GM21423 (cell line): ENCODE results near the gene TEKT5.
"Not testable (repeated sequence)": the region's sequence is repeated elsewhere in the genome, so short reads cannot be mapped to it uniquely, and the experiment has no call there.

Experiments
- ATAC-seq: cut with Tn5 transposase; IDR thresholded peaks from one replicate; pipeline ENCODE4 v1.9.1; 2021; ENCODE audit warnings: mild to moderate bottlenecking, moderate library complexity; ENCODE audit not compliant: unreplicated experiment

TEKT5 gene

DNA sequence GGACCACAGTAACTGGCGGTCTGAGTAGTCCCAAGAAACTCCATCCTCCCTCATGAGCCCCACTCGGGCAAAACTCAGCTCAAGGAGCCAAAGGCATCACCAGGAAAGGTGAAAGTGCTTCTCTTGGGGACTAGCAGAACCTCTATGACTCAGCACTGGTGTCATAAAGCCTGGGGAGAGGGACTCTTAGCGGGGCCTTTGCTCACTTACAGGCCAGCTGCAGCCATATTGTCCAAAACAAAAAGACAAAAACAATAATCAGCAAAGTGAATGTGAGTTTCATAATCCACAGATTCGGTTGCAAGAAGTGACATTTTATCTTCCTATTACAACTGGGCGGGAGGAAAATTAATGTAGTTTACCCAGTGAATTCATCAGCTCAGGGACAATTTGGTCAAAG, at the start of gene TEKT5:
TEKT5 (minus strand) TSS at position 101 of the 400 bp plus-strand sequence; CDS start at position 44, 57 bp downstream.
- ATAC-seq: no peak

DNA sequence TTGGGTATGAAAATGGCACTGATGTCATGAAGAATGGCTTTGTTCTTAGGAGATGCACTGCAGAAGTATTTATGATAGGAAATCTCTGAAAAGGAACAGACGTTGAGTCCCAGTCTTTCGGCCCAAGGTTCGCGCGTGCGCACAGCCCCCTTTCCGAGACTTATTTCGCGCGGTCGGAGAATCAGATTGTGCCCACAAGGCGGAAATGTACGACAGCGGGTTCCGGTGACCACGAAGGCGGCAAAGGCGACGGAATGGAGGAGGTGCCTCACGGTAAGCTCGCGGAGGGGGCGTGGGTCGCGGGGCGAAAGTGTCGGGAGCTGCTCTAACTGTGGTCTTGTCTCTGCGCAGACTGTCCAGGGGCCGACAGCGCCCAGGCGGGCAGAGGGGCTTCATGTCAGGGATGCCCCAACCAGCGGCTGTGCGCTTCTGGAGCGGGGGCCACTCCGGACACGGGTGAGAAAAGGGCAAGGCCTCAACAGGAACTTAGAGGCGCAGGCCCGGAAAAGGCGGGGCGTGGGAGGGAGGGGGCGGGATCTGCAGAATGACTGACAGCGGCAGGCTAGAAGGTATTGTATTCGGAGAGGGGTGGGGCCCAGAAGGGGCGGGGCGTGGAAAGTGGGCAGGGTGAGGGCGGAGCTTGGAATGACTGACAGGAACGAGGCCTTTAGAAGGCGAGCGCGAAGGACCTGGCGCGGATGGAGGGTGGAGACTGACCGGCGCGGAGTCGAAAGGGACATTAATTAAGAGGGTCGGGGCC, 49.1 kb upstream of the TEKT5 start, which contains the start of gene NUBP1:
NUBP1 (plus strand) TSS at position 233 of the 760 bp plus-strand sequence; CDS start at position 255, 22 bp downstream.
- peak; percentile 86 for ATAC-seq

DNA sequence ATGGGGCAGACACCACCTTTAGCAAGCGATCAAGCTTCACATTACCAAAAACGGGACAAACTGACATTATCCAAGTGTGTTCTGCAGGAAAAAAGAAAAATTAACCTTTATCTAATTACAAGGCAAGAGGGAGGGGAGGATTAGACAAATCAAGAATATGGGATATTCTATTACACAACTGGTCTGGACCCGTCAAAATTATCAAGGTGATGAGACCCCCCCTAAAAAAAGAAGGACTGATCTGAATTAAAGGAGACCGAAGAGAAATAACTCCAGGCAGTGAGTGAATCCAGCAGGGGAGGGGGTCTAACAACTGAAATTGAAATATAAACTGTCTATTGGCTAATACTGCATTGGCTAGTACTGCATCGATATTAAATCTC, 48.5 kb upstream of the TEKT5 start:
- ATAC-seq: no peak

DNA sequence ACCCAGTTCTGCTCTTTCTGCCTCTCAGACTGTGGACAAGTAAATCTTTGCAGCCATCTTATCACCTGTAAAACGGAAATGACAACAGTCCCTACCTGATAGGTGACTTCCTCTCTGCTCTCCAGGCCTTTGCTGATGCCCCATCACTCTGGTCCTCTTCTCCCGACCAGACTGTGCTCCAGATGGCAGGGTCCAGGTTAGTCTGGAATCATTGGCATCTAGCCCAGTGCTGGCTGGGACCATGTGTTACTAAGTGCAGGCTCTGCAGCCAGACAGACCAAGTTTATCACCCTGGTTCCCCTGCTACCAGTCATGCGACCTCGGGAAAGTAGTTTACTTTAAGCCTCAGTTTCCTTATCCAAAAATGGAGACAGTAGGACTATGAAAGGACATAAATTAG, 47.1 kb upstream of the TEKT5 start:
- ATAC-seq: no peak

DNA sequence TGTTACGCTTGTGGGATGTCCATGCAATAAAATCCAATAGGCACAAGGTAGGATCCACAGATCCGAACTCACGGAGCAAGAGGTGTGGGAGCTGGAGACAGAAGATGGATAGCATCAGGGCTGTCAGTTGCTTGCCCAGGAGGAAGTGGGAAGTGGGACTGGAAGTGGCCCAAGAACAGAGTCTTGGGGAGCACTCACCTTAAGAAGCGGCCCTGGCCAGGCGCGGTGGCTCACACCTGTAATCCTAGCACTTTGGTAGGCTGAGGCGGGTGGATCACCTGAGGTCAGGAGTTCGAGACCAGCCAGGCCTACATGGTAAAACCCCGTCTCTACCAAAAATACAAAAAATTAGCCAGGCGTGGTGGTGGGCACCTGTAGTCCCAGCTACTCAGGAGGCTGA, 46.5 kb upstream of the TEKT5 start:
- not testable (repeated sequence) for ATAC-seq

DNA sequence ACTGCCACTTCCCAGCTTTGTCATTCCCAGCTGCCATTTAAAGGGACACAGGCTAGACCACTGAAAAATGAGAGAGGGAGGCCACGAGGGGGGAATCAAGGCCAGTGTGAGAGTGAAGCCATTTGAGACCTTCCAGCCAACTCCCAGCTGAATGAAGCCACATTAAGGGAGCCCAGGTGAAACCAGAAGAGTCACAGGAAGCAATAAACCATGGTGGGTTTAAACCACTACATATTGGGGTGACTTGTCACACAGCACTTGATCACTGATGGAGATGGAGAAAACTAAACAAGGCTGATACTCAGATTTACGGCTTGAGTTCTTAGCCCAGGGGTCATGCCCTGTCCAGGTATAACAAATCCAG, 46.1 kb upstream of the TEKT5 start:
- no peak for ATAC-seq

DNA sequence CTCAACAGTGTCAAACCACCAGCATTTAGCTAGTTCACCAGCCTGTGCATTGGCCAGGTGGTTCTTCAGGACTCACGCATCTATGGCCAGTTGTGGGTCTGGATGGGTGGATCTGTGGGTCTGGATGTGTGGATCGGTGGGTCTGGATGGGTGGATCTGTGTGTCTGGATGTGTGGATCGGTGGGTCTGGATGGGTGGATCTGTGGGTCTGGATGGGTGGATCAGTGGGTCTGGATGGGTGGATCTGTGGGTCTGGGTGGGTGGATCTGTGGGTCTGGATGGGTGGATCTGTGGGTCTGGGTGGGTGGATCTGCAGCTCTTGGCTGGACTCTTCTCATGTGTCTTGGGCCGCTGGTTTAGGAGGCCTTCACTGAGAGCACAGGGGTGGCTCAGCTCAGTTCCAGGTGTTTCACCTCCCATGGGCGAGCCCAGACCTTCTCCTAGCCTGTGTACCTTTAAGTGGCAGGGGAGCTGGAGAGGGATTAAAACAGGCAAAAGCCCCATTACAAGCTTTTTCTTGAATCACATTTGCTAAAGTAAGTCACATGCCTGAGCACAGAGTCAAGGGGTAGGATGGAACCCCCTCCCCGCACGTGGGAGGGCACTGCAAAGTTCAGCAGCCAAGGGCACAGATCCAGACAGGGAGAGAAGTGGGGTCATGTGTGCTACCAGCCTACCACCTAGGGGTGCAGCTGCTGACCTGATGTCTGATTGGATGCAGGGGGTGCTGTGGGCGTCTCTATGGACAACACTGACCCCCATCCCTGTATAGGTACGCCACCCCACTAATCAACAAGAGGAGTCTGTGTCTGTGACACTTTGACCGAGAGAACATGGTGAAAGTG, 45.5 kb upstream of the TEKT5 start:
- ATAC-seq: no peak

DNA sequence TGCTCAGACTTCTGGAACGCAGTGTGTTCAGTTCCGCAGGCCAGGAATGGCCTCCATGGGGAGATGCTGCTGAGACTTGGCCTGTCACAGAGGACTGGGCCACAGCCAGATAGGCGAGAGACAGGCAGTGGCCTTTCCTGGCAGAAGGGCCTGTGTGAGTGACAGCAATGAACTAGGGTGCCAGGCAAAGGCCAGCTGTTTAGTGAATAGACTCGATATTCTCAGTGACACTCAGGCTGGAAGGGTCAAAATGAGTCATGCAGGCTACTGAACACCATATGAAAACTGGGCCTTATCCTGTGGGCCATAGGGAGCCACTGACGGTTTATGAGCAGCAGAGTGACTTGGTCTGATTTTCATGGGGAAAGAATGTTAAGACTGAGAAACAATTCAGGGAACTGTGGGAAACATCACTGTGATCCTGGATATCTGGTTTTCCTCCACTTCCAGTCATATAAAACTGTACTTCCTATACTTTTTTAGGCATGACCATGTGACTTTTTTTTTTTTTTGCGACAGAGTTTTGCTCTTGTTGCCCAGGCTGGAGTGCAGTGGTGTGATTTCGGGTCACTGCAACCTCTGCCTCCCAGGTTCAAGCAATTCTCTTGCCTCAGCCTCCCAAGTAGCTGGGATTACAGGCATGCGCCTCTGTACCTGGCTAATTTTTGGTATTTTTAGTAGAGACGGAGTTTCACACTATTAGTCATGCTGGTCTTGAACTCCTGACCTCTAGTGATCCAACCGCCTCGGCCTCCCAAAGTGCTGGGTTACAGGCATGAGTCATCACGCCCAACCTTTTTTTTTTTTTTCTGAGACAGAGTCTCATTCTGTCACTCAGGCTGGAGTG, 43.7 kb upstream of the TEKT5 start:
- ATAC-seq: peak; percentile 70

DNA sequence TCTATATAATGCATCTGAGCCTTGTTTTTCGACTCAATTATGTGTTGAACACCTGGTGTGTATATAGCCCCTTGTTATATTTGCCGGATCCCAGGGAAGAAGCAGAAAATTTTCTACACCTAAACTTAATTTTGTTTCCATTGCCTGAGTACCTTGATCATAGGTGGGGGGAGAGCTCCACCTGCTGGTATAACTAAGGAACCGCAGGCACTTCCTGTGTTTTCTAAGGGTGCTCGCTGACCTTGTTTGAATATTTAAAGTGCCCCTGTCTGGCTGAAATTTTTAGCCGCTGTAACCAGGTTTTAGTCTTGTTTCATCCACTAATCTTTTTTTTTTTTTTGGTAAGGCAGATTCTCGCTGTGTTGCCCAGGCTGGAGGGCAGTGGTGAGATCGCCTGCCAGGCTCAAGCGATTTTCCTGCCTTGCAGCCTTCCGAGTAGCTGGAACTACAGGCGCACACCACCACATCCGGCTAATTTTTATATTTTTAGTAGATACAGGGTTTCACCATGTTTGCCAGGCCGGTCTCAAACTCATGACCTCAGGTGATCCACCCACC, 42.4 kb upstream of the TEKT5 start:
- no peak for ATAC-seq

DNA sequence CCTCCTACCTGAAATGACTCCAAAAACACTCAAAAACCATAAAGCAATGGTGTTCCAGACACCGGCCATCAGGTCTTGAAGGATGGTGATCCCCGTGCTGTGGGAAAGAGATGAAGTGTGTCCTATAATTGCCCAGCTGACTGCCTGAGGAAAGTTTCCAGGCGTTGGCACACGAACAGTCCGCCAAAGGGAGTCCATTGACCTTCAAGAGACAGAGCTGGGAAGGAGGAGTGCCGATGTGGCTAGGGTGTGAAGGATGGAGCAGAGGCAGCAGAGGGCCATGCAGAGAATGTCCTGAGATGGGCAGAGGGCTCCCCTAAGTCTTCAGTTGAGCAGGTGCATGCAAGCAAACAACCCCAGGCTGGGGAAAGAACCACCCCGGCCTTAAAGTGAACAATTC, 37.1 kb upstream of the TEKT5 start:
- ATAC-seq: no peak

DNA sequence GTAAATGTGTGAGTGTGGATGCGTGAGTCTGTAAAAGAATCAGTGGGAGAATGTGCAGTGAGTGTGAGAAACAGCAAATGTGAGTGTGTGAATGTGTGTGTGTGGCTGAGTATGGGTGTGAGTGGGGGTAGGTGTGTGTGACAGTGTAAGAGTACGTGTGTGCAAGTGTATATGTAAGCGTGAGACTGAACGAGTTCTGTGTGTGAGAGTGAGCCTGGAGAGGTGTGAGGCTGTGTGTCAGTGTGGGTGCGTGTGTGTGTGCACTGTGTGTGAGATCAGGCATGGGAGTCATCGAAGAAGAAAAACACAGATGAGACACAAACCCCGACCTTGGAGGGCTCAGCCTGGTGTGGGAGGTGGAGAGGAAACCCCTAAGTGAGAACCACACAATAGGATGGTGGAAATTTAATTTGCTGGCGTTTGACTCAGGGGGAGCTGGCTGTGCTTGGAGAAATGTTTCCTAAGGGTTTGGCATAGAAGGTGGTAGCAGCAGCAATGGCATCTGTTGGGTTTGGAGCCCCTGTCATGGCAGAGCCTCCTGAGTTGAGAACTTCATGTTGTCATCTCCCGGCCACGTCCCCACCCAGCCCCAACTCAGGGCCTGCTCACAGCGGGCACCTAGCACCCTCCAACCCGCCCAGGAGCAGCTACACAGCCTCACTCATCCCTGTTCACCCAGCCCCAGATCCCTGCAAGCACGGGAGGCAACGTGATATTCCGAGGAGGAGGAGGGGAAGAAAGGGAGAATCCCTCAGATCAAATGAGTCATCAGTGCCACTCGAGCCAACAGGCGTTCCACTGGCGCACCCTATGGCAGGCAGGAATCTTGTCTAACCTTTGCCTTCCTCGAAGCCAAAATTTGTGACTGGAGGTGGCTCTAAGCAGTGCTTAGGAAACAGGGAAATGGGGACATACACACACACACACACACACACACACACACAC, 34.6 kb upstream of the TEKT5 start:
- ATAC-seq: no peak

DNA sequence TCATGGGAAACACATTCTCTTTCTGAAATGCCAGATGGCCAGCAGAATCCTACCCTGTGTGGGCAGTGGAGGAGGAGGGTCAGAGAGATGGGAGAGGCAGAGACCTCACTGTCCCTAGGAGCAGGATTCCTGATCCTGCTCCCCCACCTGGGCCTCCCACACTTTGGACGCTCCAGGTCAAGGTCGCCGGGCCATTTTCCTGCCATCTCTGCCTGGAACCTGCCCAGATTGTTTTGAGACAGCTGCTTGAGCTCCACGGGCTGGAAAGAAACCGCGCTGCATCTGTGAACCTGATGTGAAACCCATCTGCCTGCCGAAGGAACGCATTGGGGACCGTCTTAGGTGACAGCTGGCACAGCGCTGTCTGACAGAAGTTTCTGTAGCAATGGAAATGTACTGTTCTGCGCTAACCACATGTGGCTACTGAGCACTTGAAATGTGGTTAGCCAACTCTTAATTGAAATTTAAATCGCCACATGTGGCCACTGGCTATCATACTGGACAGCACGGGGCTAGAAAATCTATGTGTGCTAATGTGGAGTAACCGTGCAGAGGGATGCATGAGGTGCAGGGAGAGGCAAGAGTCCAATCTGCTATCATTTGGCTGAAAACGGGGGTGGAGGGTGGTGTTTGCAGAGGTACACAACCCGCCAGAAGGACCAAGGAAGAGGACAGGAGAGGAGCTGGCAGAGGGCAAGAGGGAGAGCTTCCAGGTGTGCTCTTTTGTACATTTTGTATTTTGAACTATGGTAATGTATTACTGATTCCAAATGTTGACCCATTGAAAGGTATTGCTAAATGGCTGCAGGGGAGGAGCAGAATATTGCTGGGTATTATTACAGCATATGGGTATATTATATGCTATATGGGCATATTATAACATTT, 33.5 kb upstream of the TEKT5 start:
- ATAC-seq: no peak

DNA sequence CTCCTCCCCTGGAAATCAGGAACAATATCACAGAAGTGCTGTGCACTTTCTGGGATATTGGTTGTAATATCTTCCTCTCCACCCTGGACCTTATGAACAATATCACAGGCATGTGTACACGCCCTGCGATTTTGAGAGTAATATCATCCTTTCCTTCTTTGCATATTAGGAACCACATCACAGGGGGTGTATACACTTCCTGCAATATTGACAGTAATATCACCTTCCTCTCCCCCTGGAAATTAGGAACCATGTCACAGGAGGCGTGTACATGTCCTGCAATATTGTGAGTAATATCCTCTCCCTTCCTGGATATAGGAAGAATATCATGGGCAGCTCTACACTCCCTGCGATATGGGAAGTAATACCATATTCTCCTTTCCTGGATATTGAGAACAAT, 14.2 kb upstream of the TEKT5 start:
- ATAC-seq: no peak

DNA sequence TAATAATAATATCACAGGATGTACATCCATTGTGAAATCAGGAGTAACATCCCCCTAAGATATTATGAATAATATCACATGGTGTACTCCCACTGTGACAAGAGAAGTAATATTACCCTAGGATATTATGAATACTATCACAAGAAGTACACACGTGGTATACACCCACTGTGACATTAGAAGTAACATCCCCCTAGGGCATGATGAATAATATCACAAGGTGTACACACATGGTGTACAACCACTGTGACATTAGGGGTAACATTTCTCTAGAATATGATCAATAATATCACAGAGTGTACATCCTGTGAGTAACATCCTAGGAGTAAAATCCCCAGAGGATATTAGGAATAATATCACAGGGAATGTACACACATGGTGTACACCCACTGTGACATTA, 5.0 kb upstream of the TEKT5 start:
- no peak for ATAC-seq

DNA sequence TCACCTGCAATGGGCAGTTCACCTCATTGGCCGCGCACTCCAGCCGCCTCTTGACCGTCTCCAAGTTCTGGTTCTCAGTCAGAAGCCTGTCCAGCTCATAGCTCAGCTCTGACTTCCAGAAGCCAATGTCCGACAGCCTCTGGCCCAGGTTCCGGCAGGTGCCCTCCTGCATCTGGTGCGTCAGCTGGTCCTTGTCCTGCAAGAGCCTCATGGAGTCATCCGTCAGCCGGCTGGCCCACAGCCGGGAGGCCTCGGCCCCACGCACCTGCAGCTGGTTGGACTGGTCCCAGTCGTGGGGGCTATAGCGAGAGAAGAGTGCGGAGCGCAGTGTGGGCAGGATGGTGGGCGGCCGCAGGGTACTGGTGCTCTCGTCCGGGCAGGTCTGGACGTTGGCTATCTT, 424 bp downstream of the TEKT5 start:
- no peak for ATAC-seq

DNA sequence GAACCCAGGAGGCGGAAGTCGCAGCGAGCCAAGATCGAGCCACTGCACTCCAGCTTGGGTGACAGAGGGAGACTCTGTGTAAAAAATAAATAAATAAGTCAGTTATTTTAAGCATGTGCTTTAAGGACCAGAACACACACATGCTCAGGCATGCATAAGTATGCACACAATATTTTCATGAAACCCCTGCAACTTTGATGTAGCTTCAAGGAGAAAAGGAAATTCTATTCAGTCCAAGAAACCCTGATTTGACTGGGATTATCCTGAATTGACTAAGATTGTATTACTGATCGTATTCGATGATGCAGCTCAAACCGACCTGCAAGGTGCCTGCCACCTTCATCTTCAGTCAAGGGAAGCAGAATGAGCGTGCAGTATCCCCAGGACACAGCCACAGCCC, 841 bp downstream of the TEKT5 start:
- ATAC-seq: no peak

DNA sequence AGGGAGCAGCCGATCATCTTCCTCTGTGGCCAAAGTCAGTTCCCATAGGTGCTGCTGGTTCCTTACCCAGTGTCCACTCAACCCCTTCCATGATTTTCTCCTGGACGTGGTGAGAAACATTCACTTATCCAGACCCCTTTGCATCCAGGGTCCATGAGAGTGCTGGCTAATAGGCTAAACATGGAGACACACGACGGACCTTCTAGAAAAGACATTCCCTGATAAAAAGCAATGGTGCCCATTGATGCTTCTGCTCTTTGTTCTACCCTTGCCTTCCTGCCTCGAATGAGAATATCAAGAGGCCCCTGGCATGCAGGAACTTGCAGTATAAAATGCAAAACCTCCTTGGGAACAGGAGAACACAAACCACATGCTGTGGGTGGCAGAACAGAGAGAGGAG, 2.3 kb downstream of the TEKT5 start:
- no peak for ATAC-seq

DNA sequence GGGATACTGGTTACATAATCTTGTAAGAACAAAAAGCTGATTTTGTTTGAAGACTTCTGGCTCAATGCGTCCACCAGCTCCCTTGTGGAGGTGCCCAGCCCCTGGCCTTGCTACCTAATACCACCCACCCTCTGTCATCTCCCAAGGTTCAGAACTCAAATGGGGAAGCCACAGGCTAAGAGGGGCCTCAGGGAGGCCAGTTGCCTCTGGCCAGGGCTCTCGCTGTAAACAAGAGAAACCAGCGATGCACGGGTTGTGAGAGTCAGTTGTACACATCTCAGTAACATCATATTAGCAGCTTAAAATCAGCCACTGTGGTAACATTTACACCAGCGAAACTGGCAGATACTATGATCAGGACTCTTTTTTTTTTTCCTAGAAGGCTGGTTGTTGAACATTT, 6.0 kb downstream of the TEKT5 start:
- no peak for ATAC-seq

DNA sequence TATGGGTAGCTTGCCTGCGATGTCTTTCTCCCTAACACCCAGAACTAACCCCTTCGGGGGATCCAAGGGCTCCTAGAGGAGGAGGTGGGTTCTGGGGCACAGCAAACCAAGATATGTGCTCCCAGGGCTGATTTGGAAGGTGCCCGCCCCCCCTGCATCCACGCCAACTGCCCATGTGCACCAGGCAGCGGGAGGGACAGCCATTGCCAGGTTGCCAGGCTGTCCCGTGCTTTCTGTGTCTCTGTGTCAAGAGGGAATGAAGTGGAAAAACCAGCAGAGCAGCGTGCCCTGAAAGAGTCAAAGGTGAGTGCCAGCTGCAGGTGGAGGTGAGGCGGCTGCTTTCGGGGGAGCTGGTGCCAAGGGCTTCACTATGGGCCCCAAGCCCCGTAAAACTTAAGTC, 6.4 kb downstream of the TEKT5 start:
- no peak for ATAC-seq
